Measurements from ENCODE around the gene HCN3.

Gene HCN3

GRCh38 chr1:155296661-155297060 is 19.4 kb downstream of the HCN3 start:
- TF ChIP-seq EP300 (IDR thresholded peaks at IDR 0.05; ENCODE audit: borderline replicate concordance) (no peak), EGR1 (IDR thresholded peaks at IDR 0.05) (no peak), ZBTB7A (IDR thresholded peaks at IDR 0.05; ENCODE audit: low read depth) (no peak), CEBPB (IDR thresholded peaks at IDR 0.05) (no peak), TAF1 (IDR thresholded peaks at IDR 0.05; ENCODE audit: low read depth) (no peak), TCF12 (IDR thresholded peaks at IDR 0.05; ENCODE audit: low read depth) (no peak), RAD21 (IDR thresholded peaks at IDR 0.05; ENCODE audit: low read depth) (no peak), TEAD4 (IDR thresholded peaks at IDR 0.05) (no peak), REST (IDR thresholded peaks at IDR 0.05; ENCODE audit: low read depth) (no peak), FOXM1 (IDR thresholded peaks at IDR 0.05; ENCODE audit: borderline replicate concordance, low read depth) (no peak), YY1 (IDR thresholded peaks at IDR 0.05; ENCODE audit: low read depth) (no peak), USF1 (IDR thresholded peaks at IDR 0.05) (no peak), NFIC (IDR thresholded peaks at IDR 0.05) (no peak), CREB1 (IDR thresholded peaks at IDR 0.05; ENCODE audit: low read depth) (no peak)
- TF ChIP-seq, protein P1, sequence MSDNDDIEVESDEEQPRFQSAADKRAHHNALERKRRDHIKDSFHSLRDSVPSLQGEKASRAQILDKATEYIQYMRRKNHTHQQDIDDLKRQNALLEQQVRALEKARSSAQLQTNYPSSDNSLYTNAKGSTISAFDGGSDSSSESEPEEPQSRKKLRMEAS (IDR thresholded peaks at IDR 0.05), result no peak

DNA sequence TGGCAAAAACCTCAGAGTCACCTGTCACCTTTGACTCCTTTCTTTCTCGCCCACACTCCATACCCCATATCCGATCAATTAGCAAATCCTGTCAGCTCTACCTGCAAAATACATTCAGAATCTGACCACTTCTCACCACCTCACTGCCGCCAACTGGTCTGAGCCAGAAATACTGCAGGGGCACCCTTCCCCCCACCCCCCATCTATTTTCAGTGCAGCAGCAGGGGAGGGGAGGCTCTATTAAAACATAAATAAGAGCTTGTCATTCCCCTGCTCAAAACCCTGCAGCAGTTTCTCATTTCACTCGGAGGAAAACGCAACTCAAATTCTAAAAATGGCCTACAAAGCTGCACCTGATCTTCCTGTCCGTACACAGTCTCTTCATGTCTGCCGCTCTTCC is 20.1 kb downstream of the HCN3 start:
- no peak for TF ChIP-seq YY1 (IDR thresholded peaks at IDR 0.05; ENCODE audit: low read depth)
- TF ChIP-seq CEBPB (IDR thresholded peaks at IDR 0.05), result no peak
- TF ChIP-seq CREB1 (IDR thresholded peaks at IDR 0.05; ENCODE audit: low read depth), result no peak
- TF ChIP-seq, protein P1 (IDR thresholded peaks at IDR 0.05), result no peak
- TF ChIP-seq EGR1 (IDR thresholded peaks at IDR 0.05), result no peak
- TF ChIP-seq TEAD4 (IDR thresholded peaks at IDR 0.05), result no peak
- no peak for TF ChIP-seq RAD21 (IDR thresholded peaks at IDR 0.05; ENCODE audit: low read depth)
- no peak for TF ChIP-seq USF1 (IDR thresholded peaks at IDR 0.05)
- TF ChIP-seq NFIC (IDR thresholded peaks at IDR 0.05), result no peak
- TF ChIP-seq TAF1 (IDR thresholded peaks at IDR 0.05; ENCODE audit: low read depth), result no peak
- TF ChIP-seq TCF12 (IDR thresholded peaks at IDR 0.05; ENCODE audit: low read depth), result no peak
- no peak for TF ChIP-seq ZBTB7A (IDR thresholded peaks at IDR 0.05; ENCODE audit: low read depth)
- no peak for TF ChIP-seq EP300 (IDR thresholded peaks at IDR 0.05; ENCODE audit: borderline replicate concordance)
- no peak for TF ChIP-seq REST (IDR thresholded peaks at IDR 0.05; ENCODE audit: low read depth)
- TF ChIP-seq FOXM1 (IDR thresholded peaks at IDR 0.05; ENCODE audit: borderline replicate concordance, low read depth), result no peak

DNA sequence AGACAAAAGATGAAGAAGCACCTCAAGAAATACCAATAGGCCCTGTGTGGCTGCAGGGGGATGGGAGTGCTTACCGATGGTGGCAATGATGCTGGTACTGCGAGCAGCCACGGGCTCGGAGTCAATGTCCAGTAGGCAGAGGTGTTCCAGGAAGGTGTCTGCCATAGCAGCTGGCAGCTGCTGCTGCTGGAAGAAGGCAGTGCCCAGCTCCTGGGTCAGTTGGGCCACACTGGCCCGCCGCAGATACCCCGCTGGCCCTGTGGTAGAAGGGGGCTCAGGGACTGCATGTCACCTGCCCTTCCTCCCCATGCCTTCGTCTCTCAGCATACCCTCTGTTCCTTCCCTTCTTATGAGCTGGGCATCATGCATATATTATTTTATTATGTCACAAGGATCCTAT is 22.8 kb downstream of the HCN3 start:
- TF ChIP-seq TAF1 (IDR thresholded peaks at IDR 0.05; ENCODE audit: low read depth), result no peak
- no peak for TF ChIP-seq EP300 (IDR thresholded peaks at IDR 0.05; ENCODE audit: borderline replicate concordance)
- TF ChIP-seq CREB1 (IDR thresholded peaks at IDR 0.05; ENCODE audit: low read depth), result no peak
- TF ChIP-seq CEBPB (IDR thresholded peaks at IDR 0.05), result no peak
- TF ChIP-seq TCF12 (IDR thresholded peaks at IDR 0.05; ENCODE audit: low read depth), result no peak
- no peak for TF ChIP-seq YY1 (IDR thresholded peaks at IDR 0.05; ENCODE audit: low read depth)

DNA sequence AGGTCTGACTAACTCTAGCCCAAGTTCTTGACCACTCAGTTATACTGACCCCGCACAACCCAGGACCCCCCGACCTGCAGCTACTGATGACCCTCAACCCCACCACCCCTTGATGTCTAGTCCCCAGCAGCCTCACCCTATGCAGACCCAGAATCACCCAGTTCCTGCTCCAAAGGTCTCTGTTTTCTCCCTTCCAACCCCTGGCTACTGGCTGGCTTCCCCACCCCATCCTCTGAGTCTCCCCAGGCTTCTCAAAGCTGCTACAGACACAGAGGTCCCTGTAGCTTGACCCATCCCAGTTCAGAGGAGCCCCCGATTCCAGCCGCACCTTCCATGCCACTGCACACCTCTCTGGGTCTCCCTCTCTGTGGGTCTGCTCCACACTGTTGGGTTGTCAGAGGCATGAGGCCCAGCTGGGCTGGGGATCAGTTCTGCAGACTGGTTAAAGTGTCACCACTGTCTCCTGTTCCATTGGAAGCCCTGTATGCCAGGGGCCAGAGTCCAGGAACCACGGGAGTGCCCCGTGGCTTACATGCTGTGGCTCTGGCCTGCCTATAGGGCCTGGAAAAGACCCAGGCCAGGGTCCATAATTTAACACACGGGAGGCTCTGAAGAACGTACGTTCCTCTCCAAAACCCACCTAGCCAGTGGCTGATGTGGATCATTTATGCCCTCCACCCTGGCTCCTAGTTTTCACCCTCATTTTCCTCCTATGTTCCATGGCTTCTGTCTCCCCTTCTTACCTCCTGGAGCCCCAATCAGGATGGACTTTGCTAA is 23.5 kb downstream of the HCN3 start:
- no peak for TF ChIP-seq CREB1 (IDR thresholded peaks at IDR 0.05; ENCODE audit: low read depth)
- TF ChIP-seq EP300 (IDR thresholded peaks at IDR 0.05; ENCODE audit: borderline replicate concordance), result no peak
- TF ChIP-seq, protein P1 (IDR thresholded peaks at IDR 0.05), result no peak
- no peak for TF ChIP-seq TCF12 (IDR thresholded peaks at IDR 0.05; ENCODE audit: low read depth)
- no peak for TF ChIP-seq YY1 (IDR thresholded peaks at IDR 0.05; ENCODE audit: low read depth)
- no peak for TF ChIP-seq TEAD4 (IDR thresholded peaks at IDR 0.05)
- TF ChIP-seq FOXM1 (IDR thresholded peaks at IDR 0.05; ENCODE audit: borderline replicate concordance, low read depth), result no peak
- TF ChIP-seq TAF1 (IDR thresholded peaks at IDR 0.05; ENCODE audit: low read depth), result no peak
- TF ChIP-seq USF1 (IDR thresholded peaks at IDR 0.05), result no peak
- no peak for TF ChIP-seq NFIC (IDR thresholded peaks at IDR 0.05)
- no peak for TF ChIP-seq ZBTB7A (IDR thresholded peaks at IDR 0.05; ENCODE audit: low read depth)
- TF ChIP-seq RAD21 (IDR thresholded peaks at IDR 0.05; ENCODE audit: low read depth), result no peak
- TF ChIP-seq EGR1 (IDR thresholded peaks at IDR 0.05), result no peak
- no peak for TF ChIP-seq CEBPB (IDR thresholded peaks at IDR 0.05)
- no peak for TF ChIP-seq REST (IDR thresholded peaks at IDR 0.05; ENCODE audit: low read depth)

Data from Ishikawa (cell line).